ENCODE data around the gene LRRC4C.

DNA sequence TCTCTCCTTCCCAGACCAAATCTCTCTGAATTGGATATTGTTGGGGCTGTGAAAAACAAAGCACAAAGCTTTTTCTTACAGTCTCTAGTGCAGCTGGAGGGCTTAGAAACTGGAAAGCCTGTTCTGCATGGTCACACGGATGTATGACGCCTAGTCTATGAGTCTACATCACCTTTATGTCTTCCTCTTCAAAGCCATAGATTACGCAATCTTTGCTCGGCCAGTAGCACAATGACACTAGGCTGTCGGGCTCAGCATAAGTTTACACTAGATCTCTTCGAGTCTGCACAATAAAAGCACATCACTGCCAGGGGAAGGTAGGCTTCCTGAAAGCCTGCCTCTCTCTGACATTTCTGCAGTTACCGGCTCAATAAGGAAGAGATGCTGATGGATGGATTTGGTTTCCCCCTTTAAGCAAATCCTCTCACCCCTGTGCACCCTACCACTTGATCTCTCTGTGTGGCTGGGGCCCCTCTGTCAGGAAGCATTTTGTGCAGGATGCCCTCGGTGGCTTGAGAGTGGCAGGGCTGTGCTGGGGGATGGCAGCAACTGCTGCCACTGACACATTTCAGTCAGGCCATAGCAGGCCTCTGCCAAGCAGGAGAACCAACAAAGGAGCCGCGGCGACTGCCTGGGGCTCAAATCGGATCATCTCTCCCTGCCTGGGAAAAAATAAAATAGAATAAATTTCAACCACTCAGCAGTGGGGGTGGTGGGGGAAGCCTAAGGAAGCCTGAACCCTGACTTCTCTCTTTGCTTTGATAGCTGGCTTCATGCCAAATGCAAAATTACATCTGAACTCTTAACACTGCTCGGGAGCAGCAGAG is 1272.8 kb downstream of the LRRC4C start:
- TF ChIP-seq, protein P1, sequence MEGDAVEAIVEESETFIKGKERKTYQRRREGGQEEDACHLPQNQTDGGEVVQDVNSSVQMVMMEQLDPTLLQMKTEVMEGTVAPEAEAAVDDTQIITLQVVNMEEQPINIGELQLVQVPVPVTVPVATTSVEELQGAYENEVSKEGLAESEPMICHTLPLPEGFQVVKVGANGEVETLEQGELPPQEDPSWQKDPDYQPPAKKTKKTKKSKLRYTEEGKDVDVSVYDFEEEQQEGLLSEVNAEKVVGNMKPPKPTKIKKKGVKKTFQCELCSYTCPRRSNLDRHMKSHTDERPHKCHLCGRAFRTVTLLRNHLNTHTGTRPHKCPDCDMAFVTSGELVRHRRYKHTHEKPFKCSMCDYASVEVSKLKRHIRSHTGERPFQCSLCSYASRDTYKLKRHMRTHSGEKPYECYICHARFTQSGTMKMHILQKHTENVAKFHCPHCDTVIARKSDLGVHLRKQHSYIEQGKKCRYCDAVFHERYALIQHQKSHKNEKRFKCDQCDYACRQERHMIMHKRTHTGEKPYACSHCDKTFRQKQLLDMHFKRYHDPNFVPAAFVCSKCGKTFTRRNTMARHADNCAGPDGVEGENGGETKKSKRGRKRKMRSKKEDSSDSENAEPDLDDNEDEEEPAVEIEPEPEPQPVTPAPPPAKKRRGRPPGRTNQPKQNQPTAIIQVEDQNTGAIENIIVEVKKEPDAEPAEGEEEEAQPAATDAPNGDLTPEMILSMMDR (IDR thresholded peaks at IDR 0.05): no peak
- no peak for TF ChIP-seq POLR2A (IDR thresholded peaks at IDR 0.05)
